Measurements from ENCODE around the gene UBE2J2. TPM values are rescaled to one million over a fixed set of nuclear protein-coding genes. Genes with fewer than 3 reads are reported as not detected.

Gene UBE2J2
- total and polyA plus RNA-seq, 2 of the 8 experiments (the other 6 are each of a cell fraction or from before 2014, with no cell fraction given), result 33.6 to 67.9 TPM

DNA sequence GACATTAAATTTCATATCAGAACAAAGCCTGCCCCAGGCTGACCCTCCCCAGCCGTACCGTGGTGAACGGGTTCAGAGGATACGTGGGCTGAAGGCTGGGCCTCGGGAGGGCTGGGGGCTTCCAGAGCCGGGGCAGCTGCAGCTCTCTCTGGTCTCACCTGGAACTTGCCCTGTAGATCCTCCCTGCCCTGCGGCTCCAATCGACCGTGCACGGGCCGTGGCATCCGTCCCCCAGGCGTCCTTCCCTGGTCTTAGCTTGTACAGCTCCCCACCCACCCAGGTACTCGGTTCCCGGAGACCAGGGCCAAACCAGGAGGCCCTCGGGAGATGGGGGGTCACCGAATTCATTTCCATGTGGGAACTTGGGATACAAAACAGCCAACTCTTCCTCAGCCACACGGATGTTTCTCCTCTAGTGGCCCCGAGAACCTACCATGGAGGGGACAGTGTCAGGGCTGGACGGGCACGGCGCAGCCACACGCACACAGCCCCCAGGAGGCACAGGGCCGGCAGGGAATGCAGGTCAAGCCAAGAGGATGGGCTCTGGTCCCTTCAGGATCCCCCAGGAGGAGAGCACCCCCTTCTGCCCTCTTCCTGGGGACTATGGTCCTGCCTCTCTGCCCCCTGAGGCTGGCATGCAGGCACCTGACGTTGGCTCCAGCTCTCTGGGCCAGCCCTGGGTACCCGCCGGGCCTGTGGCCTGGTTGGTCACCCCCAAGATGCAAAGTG, 38.5 kb downstream of the UBE2J2 start (continued):
- TF ChIP-seq, protein P1, sequence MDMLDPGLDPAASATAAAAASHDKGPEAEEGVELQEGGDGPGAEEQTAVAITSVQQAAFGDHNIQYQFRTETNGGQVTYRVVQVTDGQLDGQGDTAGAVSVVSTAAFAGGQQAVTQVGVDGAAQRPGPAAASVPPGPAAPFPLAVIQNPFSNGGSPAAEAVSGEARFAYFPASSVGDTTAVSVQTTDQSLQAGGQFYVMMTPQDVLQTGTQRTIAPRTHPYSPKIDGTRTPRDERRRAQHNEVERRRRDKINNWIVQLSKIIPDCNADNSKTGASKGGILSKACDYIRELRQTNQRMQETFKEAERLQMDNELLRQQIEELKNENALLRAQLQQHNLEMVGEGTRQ (IDR thresholded peaks at IDR 0.05; ENCODE audit: low read length), result no peak
- TF ChIP-seq ZNF274 (IDR thresholded peaks at IDR 0.05; ENCODE audit: borderline replicate concordance, extremely low read depth, low read length) (no peak), PHF8 (conservative IDR thresholded peaks at IDR 0.05; ENCODE audit: low read depth, low read length) (no peak), KDM5A (IDR thresholded peaks at IDR 0.05; ENCODE audit: low read length) (no peak), CHD2 (IDR thresholded peaks at IDR 0.05; ENCODE audit: low read length) (no peak), SIN3A (conservative IDR thresholded peaks at IDR 0.05 in 1 of 2, IDR thresholded peaks at IDR 0.05 in 1 of 2; ENCODE audit: low read depth in 1 of 2, low read length in 2 of 2) (no peak)

Measured in H1 (cell line).